GM12872 (cell line): ENCODE data around the gene UCHL3.

ENCODE experiments used
- TF ChIP-seq, protein P1 (sequence below): IDR thresholded peaks from 3 replicates; pipeline ENCODE4 v1.5.1; 2011; ENCODE audit warnings: low read depth, mild to moderate bottlenecking, low read length, moderate library complexity; ENCODE audit not compliant: insufficient read depth

The UCHL3 gene

GRCh38 chr13:75643182-75643581, 93.6 kb downstream of the UCHL3 start:
- TF ChIP-seq, protein P1, sequence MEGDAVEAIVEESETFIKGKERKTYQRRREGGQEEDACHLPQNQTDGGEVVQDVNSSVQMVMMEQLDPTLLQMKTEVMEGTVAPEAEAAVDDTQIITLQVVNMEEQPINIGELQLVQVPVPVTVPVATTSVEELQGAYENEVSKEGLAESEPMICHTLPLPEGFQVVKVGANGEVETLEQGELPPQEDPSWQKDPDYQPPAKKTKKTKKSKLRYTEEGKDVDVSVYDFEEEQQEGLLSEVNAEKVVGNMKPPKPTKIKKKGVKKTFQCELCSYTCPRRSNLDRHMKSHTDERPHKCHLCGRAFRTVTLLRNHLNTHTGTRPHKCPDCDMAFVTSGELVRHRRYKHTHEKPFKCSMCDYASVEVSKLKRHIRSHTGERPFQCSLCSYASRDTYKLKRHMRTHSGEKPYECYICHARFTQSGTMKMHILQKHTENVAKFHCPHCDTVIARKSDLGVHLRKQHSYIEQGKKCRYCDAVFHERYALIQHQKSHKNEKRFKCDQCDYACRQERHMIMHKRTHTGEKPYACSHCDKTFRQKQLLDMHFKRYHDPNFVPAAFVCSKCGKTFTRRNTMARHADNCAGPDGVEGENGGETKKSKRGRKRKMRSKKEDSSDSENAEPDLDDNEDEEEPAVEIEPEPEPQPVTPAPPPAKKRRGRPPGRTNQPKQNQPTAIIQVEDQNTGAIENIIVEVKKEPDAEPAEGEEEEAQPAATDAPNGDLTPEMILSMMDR: no peak

DNA sequence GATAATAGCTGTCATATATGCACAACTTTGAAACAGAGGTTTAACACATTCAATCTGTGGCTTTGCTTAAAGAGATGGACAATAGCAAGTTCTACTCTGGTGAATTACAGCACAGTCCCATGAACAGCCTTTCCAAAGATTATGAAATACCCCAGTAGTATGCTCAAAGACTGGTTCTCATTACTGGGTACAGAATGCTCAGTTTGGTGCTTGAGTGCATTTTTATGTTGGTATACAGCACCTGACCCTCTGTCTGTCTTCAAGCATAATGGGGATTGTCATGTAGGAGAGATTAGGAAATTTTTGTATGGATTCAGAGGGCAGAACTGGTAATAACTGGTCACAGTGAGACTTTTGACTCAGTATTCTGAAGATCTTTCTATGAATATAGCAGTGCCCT, 94.1 kb downstream of the UCHL3 start:
- TF ChIP-seq, protein P1: no peak

GRCh38 chr13:75645141-75645540, 95.5 kb downstream of the UCHL3 start:
- TF ChIP-seq, protein P1: no peak

DNA sequence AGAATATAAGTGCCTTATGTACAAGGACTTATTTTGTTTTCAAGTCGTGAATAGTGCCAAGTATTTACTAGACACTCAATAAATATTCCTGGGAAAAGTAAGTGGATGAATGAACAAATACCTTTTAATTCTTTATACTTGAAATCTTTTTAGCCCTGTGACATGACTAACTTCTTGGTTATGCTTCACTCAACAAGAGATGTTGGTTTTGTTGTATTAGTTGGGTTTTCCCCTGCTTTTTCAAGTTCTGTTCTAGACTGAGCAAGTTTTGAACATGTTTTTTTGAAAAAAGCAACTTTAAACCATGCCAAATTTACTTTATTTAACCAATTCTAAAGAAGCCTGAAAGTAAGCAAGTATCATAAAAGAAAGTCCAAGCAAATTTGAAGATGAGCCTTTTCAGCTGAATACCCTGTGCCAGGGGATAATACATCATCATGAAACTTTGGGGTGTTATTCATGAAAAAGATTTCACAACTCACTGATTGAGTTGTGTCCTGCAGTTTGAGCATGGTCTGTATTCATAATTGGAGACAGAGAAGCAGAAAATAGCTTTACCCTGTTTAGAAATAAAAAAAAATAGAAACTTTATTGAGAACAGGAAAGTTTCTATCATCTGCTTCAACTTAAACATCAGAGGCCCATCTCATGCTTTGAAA, 97.7 kb downstream of the UCHL3 start:
- TF ChIP-seq, protein P1: no peak

DNA sequence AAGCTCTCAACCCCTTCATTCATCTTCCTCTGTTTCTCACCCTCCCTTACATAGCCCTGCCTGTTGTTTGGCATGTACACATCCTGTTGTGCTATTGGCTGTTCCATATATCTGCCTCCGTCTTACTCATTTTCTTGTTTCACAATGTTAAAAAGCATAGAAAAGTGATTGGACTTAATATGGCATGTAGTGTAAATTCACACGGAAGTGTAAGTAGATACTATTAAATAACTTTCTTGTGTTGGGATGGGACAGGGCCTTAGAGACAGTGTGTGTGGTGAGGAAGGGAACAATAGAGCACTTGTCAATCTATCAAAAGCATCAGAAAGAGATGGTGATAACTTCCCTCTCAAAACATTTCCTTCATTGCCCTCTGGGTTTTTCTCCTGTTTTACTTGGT, 98.9 kb downstream of the UCHL3 start:
- TF ChIP-seq, protein P1: no peak

GRCh38 chr13:75651013-75651412, 101.4 kb downstream of the UCHL3 start:
- TF ChIP-seq, protein P1: no peak

DNA sequence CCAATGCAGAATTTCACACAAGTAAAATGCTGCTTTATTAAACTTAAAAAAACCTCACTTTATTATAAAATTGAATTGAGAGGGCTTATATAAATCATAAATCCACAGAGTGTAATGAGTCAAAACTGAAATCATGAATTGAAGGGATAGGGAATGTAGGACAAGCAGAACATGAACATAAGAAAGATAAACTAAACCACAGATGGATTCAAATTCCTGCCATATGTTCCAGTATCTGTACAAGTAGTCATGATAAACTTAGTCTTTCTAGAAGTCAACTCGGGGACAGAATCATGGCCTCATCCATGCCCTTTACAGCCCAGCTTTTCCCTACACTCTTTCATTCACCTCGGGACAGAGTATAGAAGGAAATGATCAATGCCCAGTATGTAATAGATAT, 103.1 kb downstream of the UCHL3 start:
- TF ChIP-seq, protein P1: no peak
